ENCODE measurements around the gene TACSTD2. TPM values are rescaled to one million over a fixed set of nuclear protein-coding genes. Genes with fewer than 3 reads are reported as not detected.

The TACSTD2 gene
- total and polyA plus RNA-seq, 4 experiments from 2014 or later = not detected

DNA sequence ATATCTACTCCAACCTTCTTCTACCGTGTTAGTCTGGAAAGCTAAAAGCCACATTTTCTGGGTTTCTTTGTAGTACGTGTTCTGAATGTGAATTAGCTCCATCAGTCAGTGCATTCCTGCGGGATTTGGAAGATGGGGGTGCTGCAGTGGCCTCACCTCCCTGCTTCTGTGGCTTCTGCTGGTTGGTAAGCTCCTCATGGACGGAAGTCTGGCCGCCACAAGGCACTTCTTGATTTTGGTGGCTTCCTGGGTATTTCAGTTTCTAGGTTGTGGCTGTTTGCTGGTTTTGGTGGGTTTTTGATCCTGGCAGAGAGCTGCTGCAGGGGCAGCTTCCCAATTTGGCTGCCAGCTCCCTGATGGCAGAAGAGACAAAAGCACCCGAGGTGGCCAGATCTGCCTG, 20.9 kb upstream of the TACSTD2 start:
- H3K4me1 ChIP-seq (ENCODE audit: insufficient read depth, low read length) = no peaks in the 10 kb centered on the region
- intact Hi-C loops (cut with micrococcal nuclease) = no loop called here
- no peaks in the 10 kb centered on the region for H3K4me1 Mint-ChIP-seq
- H3K36me3 Mint-ChIP-seq = no peaks in the 10 kb centered on the region
- CTCF ChIA-PET (ENCODE audit: partially characterized antibody) = no interaction called here
- peaks cover 20 to 38% of the 10 kb centered on the region in 2 donors for H3K27me3 Mint-ChIP-seq
- H3K4me3 Mint-ChIP-seq = no peak overlapping the region
- no peak overlapping the region for H3K27ac ChIP-seq (ENCODE audit: low read depth, low read length)
- H3K9me3 ChIP-seq (ENCODE audit: control insufficient read depth in 1 of 2, low read length in 2 of 2) = no peaks in the 10 kb centered on the region
- H3K27ac Mint-ChIP-seq = no peak overlapping the region
- no peak for DNase-seq
- H3K9me3 Mint-ChIP-seq = peaks cover 0 to 14% (median 5%) of the 10 kb centered on the region in 8 donors
- H3K4me3 ChIP-seq (ENCODE audit: low read length in 2 of 2) = no peak overlapping the region
- POLR2A ChIA-PET (ENCODE audit: partially characterized antibody) = no interaction called here
- no peaks in the 10 kb centered on the region for H3K27me3 ChIP-seq (ENCODE audit: insufficient read depth, low read length)
- H3K36me3 ChIP-seq (ENCODE audit: insufficient read depth, low read length) = no peaks in the 10 kb centered on the region

DNA sequence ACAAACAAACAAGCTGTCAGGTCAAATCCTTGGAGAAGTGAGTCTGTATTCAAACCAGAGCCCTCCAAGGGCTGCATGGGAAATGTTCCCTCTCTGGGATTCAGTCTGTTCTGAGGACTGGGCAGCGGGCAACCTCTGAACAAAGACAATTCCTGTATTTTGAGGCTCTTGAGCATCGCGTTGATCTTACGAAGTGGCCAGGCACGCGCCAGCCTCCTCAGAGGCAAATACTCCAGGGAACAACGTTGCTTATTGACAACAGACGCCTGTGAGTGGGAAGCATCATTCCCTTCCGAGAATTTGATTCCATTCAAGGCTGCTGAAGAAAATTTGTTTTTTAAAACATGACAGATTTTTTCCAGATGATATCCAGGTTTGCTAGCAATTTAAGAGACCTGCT, 20.0 kb upstream of the TACSTD2 start:
- Histone ChIP-seq H3K27me3 (ENCODE audit: insufficient read depth, low read length) (no peaks in the 10 kb centered on the region), H3K36me3 (ENCODE audit: insufficient read depth, low read length) (no peaks in the 10 kb centered on the region), H3K4me1 (ENCODE audit: insufficient read depth, low read length) (no peaks in the 10 kb centered on the region), H3K4me3 (ENCODE audit: low read length in 2 of 2) (no peak overlapping the region), H3K27ac (ENCODE audit: low read depth, low read length) (no peak overlapping the region), H3K9me3 (ENCODE audit: control insufficient read depth in 1 of 2, low read length in 2 of 2) (no peaks in the 10 kb centered on the region)
- ChIA-PET POLR2A (ENCODE audit: partially characterized antibody) (no interaction called here), CTCF (ENCODE audit: partially characterized antibody) (no interaction called here)
- Mint-ChIP-seq H3K36me3 (no peaks in the 10 kb centered on the region), H3K4me3 (no peak overlapping the region), H3K4me1 (no peaks in the 10 kb centered on the region), H3K27ac (no peak overlapping the region), H3K27me3 (peaks cover 16 to 36% of the 10 kb centered on the region in 2 donors), H3K9me3 (peaks cover 0 to 14% (median 3%) of the 10 kb centered on the region in 8 donors)
- intact Hi-C loops (cut with micrococcal nuclease) = no loop called here
- DNase-seq = no peak

DNA sequence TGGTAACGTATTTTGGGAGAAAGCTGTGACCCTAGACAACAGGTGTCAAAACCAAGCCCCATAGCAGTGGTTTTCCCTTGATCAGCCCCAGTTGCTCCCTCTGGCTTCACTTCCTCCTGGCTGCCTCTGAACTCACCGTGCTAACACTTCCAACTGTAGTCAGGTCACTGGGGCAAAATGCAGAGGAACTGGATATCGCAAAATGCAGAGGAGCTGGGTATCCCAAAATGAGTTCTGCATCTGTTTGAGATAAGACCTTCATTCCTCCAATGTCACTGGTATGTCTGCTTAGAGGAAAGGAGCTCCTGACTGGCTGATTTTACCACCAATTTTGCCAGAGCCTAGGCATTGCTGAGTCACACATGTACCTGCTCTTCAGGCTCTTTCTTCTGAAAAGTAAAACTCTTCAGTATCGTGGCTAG, 19.6 kb upstream of the TACSTD2 start:
- POLR2A ChIA-PET (ENCODE audit: partially characterized antibody) = no interaction called here
- no peaks in the 10 kb centered on the region for H3K36me3 ChIP-seq (ENCODE audit: insufficient read depth, low read length)
- Mint-ChIP-seq H3K27me3 (peaks cover 14 to 32% of the 10 kb centered on the region in 2 donors), H3K36me3 (no peaks in the 10 kb centered on the region), H3K4me1 (no peaks in the 10 kb centered on the region), H3K9me3 (peaks cover 0 to 14% (median 2%) of the 10 kb centered on the region in 8 donors), H3K27ac (no peak overlapping the region), H3K4me3 (no peak overlapping the region)
- no peak for DNase-seq
- intact Hi-C loops (cut with micrococcal nuclease) = no loop called here
- H3K9me3 ChIP-seq (ENCODE audit: control insufficient read depth in 1 of 2, low read length in 2 of 2) = no peaks in the 10 kb centered on the region
- H3K4me3 ChIP-seq (ENCODE audit: low read length in 2 of 2) = no peak overlapping the region
- no peak overlapping the region for H3K27ac ChIP-seq (ENCODE audit: low read depth, low read length)
- no peaks in the 10 kb centered on the region for H3K27me3 ChIP-seq (ENCODE audit: insufficient read depth, low read length)
- no peaks in the 10 kb centered on the region for H3K4me1 ChIP-seq (ENCODE audit: insufficient read depth, low read length)
- CTCF ChIA-PET (ENCODE audit: partially characterized antibody) = interaction anchor here (1.7 kb wide), 1 partner anchor 81 kb away, joined by 3 read pairs; no protein-coding TSS in a partner anchor

DNA sequence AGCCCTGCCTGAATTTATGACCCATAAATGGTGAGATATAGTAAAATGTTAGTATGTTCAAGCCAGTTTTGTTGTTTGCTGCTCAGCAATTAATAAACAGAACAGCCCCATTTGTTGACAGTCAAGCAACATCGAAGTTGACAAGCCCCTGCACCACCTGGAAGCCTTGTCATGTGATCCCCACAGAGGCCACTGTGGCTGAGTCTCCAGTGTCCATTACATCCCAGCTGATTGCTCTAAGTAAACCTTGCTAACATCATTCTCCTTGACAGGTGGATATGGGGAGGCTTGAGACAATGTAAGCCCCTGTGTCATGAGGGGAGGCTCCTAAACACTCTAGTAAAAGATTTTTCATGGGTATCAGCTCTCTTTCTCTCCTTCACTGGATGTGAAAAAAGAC, 17.5 kb upstream of the TACSTD2 start:
- H3K9me3 Mint-ChIP-seq = no peaks in the 10 kb centered on the region
- no peak overlapping the region for H3K4me3 Mint-ChIP-seq
- Histone ChIP-seq H3K27me3 (ENCODE audit: insufficient read depth, low read length) (no peaks in the 10 kb centered on the region), H3K4me3 (ENCODE audit: low read length in 2 of 2) (no peak overlapping the region), H3K36me3 (ENCODE audit: insufficient read depth, low read length) (no peaks in the 10 kb centered on the region), H3K4me1 (ENCODE audit: insufficient read depth, low read length) (no peaks in the 10 kb centered on the region), H3K9me3 (ENCODE audit: control insufficient read depth in 1 of 2, low read length in 2 of 2) (no peaks in the 10 kb centered on the region), H3K27ac (ENCODE audit: low read depth, low read length) (no peak overlapping the region)
- peaks cover 13 to 25% of the 10 kb centered on the region in 2 donors for H3K27me3 Mint-ChIP-seq
- ChIA-PET POLR2A (ENCODE audit: partially characterized antibody) (no interaction called here), CTCF (ENCODE audit: partially characterized antibody) (no interaction called here)
- H3K27ac Mint-ChIP-seq = no peak overlapping the region
- H3K4me1 Mint-ChIP-seq = no peaks in the 10 kb centered on the region
- no peaks in the 10 kb centered on the region for H3K36me3 Mint-ChIP-seq
- intact Hi-C loops (cut with micrococcal nuclease) = no loop called here
- DNase-seq = no peak

DNA sequence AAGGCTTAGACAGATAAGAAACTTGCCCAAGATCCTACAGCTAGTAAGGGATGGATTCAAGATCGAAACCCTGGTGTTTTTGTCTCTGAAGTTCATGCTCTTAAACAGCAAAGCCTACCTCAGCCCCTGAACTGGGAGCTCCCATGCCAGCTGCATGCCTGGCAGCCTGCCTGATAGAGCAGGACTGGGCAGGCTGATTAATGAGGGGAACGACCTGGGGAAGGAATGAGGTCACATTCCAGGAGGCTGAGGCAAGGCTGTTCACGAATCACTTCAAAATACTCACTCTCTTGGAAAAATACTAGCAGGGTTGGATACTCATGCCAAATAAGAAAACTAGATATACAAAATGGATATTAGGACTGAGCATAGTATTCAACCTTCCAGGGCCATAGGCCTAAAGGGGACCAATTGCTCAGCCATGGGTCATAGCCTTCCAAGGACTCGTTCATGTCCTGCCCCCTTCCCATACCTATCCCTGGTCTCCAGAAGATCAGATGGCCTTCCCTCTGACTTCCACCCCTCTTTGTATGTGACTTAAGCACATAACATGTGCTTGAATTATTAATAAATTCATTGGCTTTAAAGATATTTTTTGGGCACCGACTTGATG, 15.6 kb upstream of the TACSTD2 start:
- no peaks in the 10 kb centered on the region for H3K36me3 ChIP-seq (ENCODE audit: insufficient read depth, low read length)
- no peaks in the 10 kb centered on the region for H3K4me1 Mint-ChIP-seq
- ChIA-PET CTCF (ENCODE audit: partially characterized antibody) (no interaction called here), POLR2A (ENCODE audit: partially characterized antibody) (no interaction called here)
- H3K27ac Mint-ChIP-seq = no peak overlapping the region
- no peaks in the 10 kb centered on the region for H3K4me1 ChIP-seq (ENCODE audit: insufficient read depth, low read length)
- DNase-seq = no peak
- H3K4me3 ChIP-seq (ENCODE audit: low read length in 2 of 2) = no peak overlapping the region
- H3K27me3 Mint-ChIP-seq = peaks cover 8 to 20% of the 10 kb centered on the region in 2 donors
- no peaks in the 10 kb centered on the region for H3K36me3 Mint-ChIP-seq
- no peaks in the 10 kb centered on the region for H3K9me3 Mint-ChIP-seq
- H3K9me3 ChIP-seq (ENCODE audit: control insufficient read depth in 1 of 2, low read length in 2 of 2) = no peaks in the 10 kb centered on the region
- H3K4me3 Mint-ChIP-seq = no peak overlapping the region
- intact Hi-C loops (cut with micrococcal nuclease) = no loop called here
- H3K27ac ChIP-seq (ENCODE audit: low read depth, low read length) = no peak overlapping the region
- H3K27me3 ChIP-seq (ENCODE audit: insufficient read depth, low read length) = no peaks in the 10 kb centered on the region

DNA sequence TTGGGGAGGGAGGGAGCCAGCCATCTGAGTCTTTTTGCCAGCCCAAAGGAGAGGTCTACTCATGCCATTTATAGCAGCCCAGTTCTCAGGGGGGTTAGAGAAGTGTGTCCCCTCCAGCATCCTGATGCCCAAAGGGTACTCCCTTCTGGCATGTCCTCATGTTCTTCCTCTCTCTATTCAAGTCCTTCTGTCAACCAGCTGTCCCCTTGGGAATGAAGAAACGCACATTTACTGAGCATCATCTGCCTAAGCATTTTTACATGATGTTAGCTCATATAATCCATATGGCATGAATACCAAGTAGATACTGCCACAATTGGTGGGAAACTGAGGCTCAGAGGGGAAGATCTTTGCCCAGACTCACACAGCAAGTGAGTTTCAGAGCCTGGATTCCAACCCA, 14.8 kb upstream of the TACSTD2 start:
- POLR2A ChIA-PET (ENCODE audit: partially characterized antibody) = no interaction called here
- peaks cover 9 to 18% of the 10 kb centered on the region in 2 donors for H3K27me3 Mint-ChIP-seq
- Histone ChIP-seq H3K4me1 (ENCODE audit: insufficient read depth, low read length) (no peaks in the 10 kb centered on the region), H3K9me3 (ENCODE audit: control insufficient read depth in 1 of 2, low read length in 2 of 2) (no peaks in the 10 kb centered on the region), H3K36me3 (ENCODE audit: insufficient read depth, low read length) (no peaks in the 10 kb centered on the region), H3K27me3 (ENCODE audit: insufficient read depth, low read length) (no peaks in the 10 kb centered on the region), H3K4me3 (ENCODE audit: low read length in 2 of 2) (no peak overlapping the region), H3K27ac (ENCODE audit: low read depth, low read length) (no peak overlapping the region)
- no peak overlapping the region for H3K27ac Mint-ChIP-seq
- no peak for DNase-seq
- intact Hi-C loops (cut with micrococcal nuclease) = no loop called here
- H3K9me3 Mint-ChIP-seq = no peaks in the 10 kb centered on the region
- H3K4me1 Mint-ChIP-seq = no peaks in the 10 kb centered on the region
- no peaks in the 10 kb centered on the region for H3K36me3 Mint-ChIP-seq
- H3K4me3 Mint-ChIP-seq = no peak overlapping the region
- CTCF ChIA-PET (ENCODE audit: partially characterized antibody) = no interaction called here

DNA sequence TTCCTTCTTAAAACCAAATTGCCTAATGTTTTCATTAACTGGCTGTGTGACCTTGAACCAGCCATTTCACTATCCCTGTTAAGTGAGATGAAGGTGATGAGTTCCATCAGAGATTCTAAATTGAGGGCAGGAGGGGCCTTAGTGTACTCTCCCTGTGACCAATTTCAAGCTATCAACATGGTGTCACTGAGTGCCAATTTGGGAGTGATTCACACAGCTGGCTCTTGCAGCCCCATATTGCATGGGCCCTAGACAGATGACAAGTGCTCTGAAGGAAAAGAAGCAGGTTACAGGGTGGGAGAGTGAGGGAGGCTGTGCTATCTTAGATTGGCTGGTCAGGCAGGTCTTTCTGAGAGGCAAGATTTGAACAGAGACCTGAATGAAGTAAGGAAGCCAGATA, 13.0 kb upstream of the TACSTD2 start:
- Mint-ChIP-seq H3K36me3 (no peaks in the 10 kb centered on the region), H3K27ac (no peak overlapping the region), H3K4me3 (no peak overlapping the region), H3K27me3 (peaks cover 4 to 25% of the 10 kb centered on the region in 2 donors), H3K4me1 (no peaks in the 10 kb centered on the region), H3K9me3 (no peaks in the 10 kb centered on the region)
- POLR2A ChIA-PET (ENCODE audit: partially characterized antibody) = no interaction called here
- H3K36me3 ChIP-seq (ENCODE audit: insufficient read depth, low read length) = no peaks in the 10 kb centered on the region
- CTCF ChIA-PET (ENCODE audit: partially characterized antibody) = interaction anchor here (1.1 kb wide), 1 partner anchor 24 kb away, joined by 3 read pairs; no protein-coding TSS in a partner anchor
- H3K9me3 ChIP-seq (ENCODE audit: control insufficient read depth in 1 of 2, low read length in 2 of 2) = no peaks in the 10 kb centered on the region
- no peak overlapping the region for H3K4me3 ChIP-seq (ENCODE audit: low read length in 2 of 2)
- intact Hi-C loops (cut with micrococcal nuclease) = no loop called here
- H3K27ac ChIP-seq (ENCODE audit: low read depth, low read length) = no peak overlapping the region
- no peaks in the 10 kb centered on the region for H3K27me3 ChIP-seq (ENCODE audit: insufficient read depth, low read length)
- H3K4me1 ChIP-seq (ENCODE audit: insufficient read depth, low read length) = no peaks in the 10 kb centered on the region
- DNase-seq = no peak

DNA sequence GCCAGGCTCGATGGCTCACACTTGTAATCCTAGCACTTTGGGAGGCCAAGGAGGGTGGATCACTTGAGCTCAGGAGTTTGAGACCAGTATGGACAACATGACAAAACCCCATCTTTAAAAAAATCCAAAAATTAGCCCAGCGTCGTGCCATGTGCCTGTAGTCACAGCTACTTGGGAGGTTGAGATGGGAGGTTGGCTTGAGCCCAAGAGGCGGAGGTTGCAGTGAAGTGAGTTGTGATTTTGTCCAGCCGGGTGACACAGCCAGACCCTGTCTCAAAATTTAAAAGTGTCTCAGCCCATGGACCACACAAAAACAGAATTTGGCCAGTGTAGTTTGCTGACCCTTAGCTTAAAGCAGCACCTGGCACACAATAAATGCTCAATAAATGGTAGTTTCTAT, 11.3 kb upstream of the TACSTD2 start:
- no peaks in the 10 kb centered on the region for H3K9me3 ChIP-seq (ENCODE audit: control insufficient read depth in 1 of 2, low read length in 2 of 2)
- no peak overlapping the region for H3K27ac Mint-ChIP-seq
- H3K27me3 Mint-ChIP-seq = peaks cover 10 to 28% of the 10 kb centered on the region in 2 donors
- H3K27me3 ChIP-seq (ENCODE audit: insufficient read depth, low read length) = no peaks in the 10 kb centered on the region
- H3K36me3 ChIP-seq (ENCODE audit: insufficient read depth, low read length) = no peaks in the 10 kb centered on the region
- intact Hi-C loops (cut with micrococcal nuclease) = no loop called here
- ChIA-PET CTCF (ENCODE audit: partially characterized antibody) (no interaction called here), POLR2A (ENCODE audit: partially characterized antibody) (no interaction called here)
- no peak overlapping the region for H3K4me3 Mint-ChIP-seq
- DNase-seq = no peak
- H3K9me3 Mint-ChIP-seq = no peaks in the 10 kb centered on the region
- no peaks in the 10 kb centered on the region for H3K4me1 Mint-ChIP-seq
- H3K27ac ChIP-seq (ENCODE audit: low read depth, low read length) = no peak overlapping the region
- H3K4me3 ChIP-seq (ENCODE audit: low read length in 2 of 2) = no peak overlapping the region
- H3K36me3 Mint-ChIP-seq = no peaks in the 10 kb centered on the region
- H3K4me1 ChIP-seq (ENCODE audit: insufficient read depth, low read length) = no peaks in the 10 kb centered on the region

Measured in CD4-positive, alpha-beta memory T cell (primary cell).